KMS-11 (cell line): ENCODE data around the gene CACNA2D3.

Experiments used
- H2AFZ ChIP-seq: fragments of 200-600 bp; sonication (generic); 2 replicates; pipeline ENCODE4 v1.6.1; 2016; ENCODE audit warnings: antibody characterized with exemption, mixed run types, low read depth
- H3K27ac ChIP-seq: fragments of 200-600 bp; sonication (generic); 2 replicates; pipeline ENCODE4 v1.6.1; 2016; ENCODE audit warnings: mild to moderate bottlenecking, mixed run types
- H3K27me3 ChIP-seq: fragments of 200-600 bp; sonication (generic); 2 replicates; pipeline ENCODE4 v1.6.1; 2017; ENCODE audit warnings: mild to moderate bottlenecking, low read depth, mixed run types, moderate library complexity; ENCODE audit not compliant: insufficient read depth
- H3K36me3 ChIP-seq: fragments of 200-600 bp; sonication (generic); 2 replicates; pipeline ENCODE4 v1.6.1; 2017; ENCODE audit warnings: mild to moderate bottlenecking, mixed run types; ENCODE audit not compliant: insufficient read depth
- H3K4me1 ChIP-seq: fragments of 200-600 bp; sonication (generic); 2 replicates; pipeline ENCODE4 v1.6.1; 2016; ENCODE audit warnings: mild to moderate bottlenecking, low read depth, mixed run types; ENCODE audit not compliant: poor library complexity, severe bottlenecking
- H3K4me2 ChIP-seq: fragments of 200-600 bp; sonication (generic); 2 replicates; pipeline ENCODE4 v1.7.0; 2016; ENCODE audit warnings: mild to moderate bottlenecking, mixed run types
- H3K4me3 ChIP-seq: fragments of 200-600 bp; sonication (generic); IDR thresholded peaks from 2 replicates; pipeline ENCODE4 v1.6.1; 2017; ENCODE audit warnings: low read depth, low read length, mixed read lengths; ENCODE audit not compliant: insufficient read depth
- H3K79me2 ChIP-seq: fragments of 200-600 bp; sonication (generic); 2 replicates; pipeline ENCODE4 v1.6.1; 2016; ENCODE audit warnings: low read depth, mixed run types; ENCODE audit not compliant: insufficient read depth
- H3K9ac ChIP-seq: fragments of 200-600 bp; sonication (generic); 2 replicates; pipeline ENCODE4 v1.6.1; 2016; ENCODE audit warnings: mild to moderate bottlenecking, mixed run types
- H4K20me1 ChIP-seq: fragments of 200-600 bp; sonication (generic); 2 replicates; pipeline ENCODE4 v1.6.1; 2016; ENCODE audit warnings: mild to moderate bottlenecking, mixed run types; ENCODE audit not compliant: insufficient read depth
- CTCF ChIP-seq: fragments of 200-600 bp; sonication (generic); conservative IDR thresholded peaks from 2 replicates; pipeline ENCODE4 v1.6.1; 2017; ENCODE audit warnings: low read depth, mild to moderate bottlenecking, antibody characterized with exemption, low read length, moderate library complexity, mixed read lengths

The CACNA2D3 gene

GRCh38 chr3:54772746-54773145, 650.4 kb downstream of the CACNA2D3 start:
- Histone ChIP-seq H3K9ac (no peak overlapping the region), H3K79me2 (no peaks in the 10 kb centered on the region), H3K4me3 (no peak overlapping the region), H3K27ac (no peak overlapping the region), H2AFZ (no peak overlapping the region), H3K36me3 (no peaks in the 10 kb centered on the region), H3K4me2 (no peak overlapping the region), H3K4me1 (no peaks in the 10 kb centered on the region), H4K20me1 (no peaks in the 10 kb centered on the region), H3K27me3 (no peaks in the 10 kb centered on the region)
- TF ChIP-seq CTCF: no peak

- no peaks in the 10 kb centered on the region for H3K79me2 ChIP-seq
- no peak overlapping the region for H3K4me2 ChIP-seq
- no peaks in the 10 kb centered on the region for H4K20me1 ChIP-seq
- H3K27ac ChIP-seq: no peak overlapping the region
- no peaks in the 10 kb centered on the region for H3K36me3 ChIP-seq
- no peak overlapping the region for H3K9ac ChIP-seq
- H3K27me3 ChIP-seq: no peaks in the 10 kb centered on the region
- no peaks in the 10 kb centered on the region for H3K4me1 ChIP-seq
- TF ChIP-seq CTCF: no peak
- H2AFZ ChIP-seq: no peak overlapping the region
- H3K4me3 ChIP-seq: no peak overlapping the region
These were observed 650.9 kb downstream of the CACNA2D3 start for GRCh38 chr3:54773271-54773670.

DNA sequence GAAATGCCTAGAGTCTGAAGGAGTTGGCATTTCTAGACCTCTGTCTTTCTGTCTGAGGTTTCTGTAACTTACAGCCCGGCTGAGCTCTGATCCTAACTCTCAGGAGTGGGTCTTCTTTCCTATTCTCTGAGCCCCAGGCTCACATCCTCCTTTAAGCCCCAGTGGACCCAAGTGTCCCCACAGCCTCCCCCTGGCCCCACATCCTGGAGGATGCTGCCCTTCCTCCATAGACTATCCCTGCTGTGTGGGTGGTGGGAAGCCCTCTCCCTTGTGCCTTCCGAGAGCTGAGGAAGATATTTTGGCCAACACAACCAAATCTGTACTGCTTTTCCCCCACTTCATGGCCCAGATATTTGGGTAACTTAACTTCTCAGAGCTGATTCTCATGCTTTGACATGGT, 654.2 kb downstream of the CACNA2D3 start:
- Histone ChIP-seq H3K9ac (no peak overlapping the region), H3K36me3 (no peaks in the 10 kb centered on the region), H3K4me3 (no peak overlapping the region), H3K27me3 (no peaks in the 10 kb centered on the region), H3K4me1 (no peaks in the 10 kb centered on the region), H3K4me2 (no peak overlapping the region), H4K20me1 (no peaks in the 10 kb centered on the region), H3K27ac (no peak overlapping the region), H3K79me2 (no peaks in the 10 kb centered on the region), H2AFZ (no peak overlapping the region)
- TF ChIP-seq CTCF: no peak

- no peaks in the 10 kb centered on the region for H3K36me3 ChIP-seq
- H3K4me2 ChIP-seq: no peak overlapping the region
- no peak for TF ChIP-seq CTCF
- no peak overlapping the region for H3K4me3 ChIP-seq
- no peak overlapping the region for H3K9ac ChIP-seq
- no peaks in the 10 kb centered on the region for H4K20me1 ChIP-seq
- no peaks in the 10 kb centered on the region for H3K4me1 ChIP-seq
- no peaks in the 10 kb centered on the region for H3K27me3 ChIP-seq
- H3K27ac ChIP-seq: no peak overlapping the region
- no peak overlapping the region for H2AFZ ChIP-seq
- H3K79me2 ChIP-seq: no peaks in the 10 kb centered on the region
These were observed 654.8 kb downstream of the CACNA2D3 start for GRCh38 chr3:54777141-54777540.

- TF ChIP-seq CTCF: no peak
These were observed 658.0 kb downstream of the CACNA2D3 start for GRCh38 chr3:54780336-54780735.

More at GRCh38 chr3:54780336-54780735, 658.0 kb downstream of the CACNA2D3 start:
- Histone ChIP-seq H3K4me3 (no peak overlapping the region), H2AFZ (no peak overlapping the region), H4K20me1 (no peaks in the 10 kb centered on the region), H3K9ac (no peak overlapping the region), H3K4me1 (no peaks in the 10 kb centered on the region), H3K79me2 (no peaks in the 10 kb centered on the region), H3K27ac (no peak overlapping the region), H3K27me3 (no peaks in the 10 kb centered on the region), H3K4me2 (no peak overlapping the region), H3K36me3 (no peaks in the 10 kb centered on the region)
